Measurements from ENCODE around the gene PYROXD2. TPM values are rescaled to one million over a fixed set of nuclear protein-coding genes. Genes with fewer than 3 reads are reported as not detected.

Gene PYROXD2
- total and polyA plus RNA-seq, 10 of the 15 experiments (the other 5 are each of a cell fraction or from before 2014, with no cell fraction given), result 4.8 to 15.8 (median 11.1) TPM

DNA sequence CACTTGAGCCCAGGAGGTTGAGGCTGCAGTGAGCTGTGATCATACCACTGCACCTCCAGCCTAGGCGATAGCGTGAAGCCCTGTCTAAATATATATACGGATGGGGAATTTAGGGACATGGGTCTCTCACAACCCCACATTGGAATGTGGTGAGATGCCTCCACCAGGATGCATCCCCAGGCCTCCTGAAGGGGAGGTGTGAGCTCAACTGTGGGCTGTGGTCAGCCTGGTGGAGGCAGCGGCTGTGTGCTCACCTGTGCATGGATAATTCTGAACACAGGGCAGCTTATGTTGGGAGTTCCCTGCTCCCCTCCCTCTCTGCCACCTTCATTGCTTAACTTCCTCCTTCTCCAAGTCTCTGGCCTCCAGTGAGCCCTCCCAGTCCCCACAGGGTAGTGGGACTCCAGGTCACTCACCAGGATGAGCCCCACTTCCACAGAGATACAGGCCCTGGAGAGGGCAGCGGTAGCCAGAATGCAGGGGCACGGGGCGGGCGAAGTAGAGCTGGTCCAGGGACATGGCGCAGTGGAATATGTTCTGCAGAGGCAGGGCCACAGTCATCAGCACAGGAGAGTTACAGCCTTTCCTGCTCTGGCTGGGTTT is 30.4 kb downstream of the PYROXD2 start:
- WGBS (ENCODE audit: insufficient coverage, insufficient replicate concordance, low lambda C conversion rate, missing lambda C conversion rate), result 93% methylated on average over 9 of the region's 9 CpGs
- FAIRE-seq, result no peak
- BruUV-seq (replicated peaks), result no TSS peak

DNA sequence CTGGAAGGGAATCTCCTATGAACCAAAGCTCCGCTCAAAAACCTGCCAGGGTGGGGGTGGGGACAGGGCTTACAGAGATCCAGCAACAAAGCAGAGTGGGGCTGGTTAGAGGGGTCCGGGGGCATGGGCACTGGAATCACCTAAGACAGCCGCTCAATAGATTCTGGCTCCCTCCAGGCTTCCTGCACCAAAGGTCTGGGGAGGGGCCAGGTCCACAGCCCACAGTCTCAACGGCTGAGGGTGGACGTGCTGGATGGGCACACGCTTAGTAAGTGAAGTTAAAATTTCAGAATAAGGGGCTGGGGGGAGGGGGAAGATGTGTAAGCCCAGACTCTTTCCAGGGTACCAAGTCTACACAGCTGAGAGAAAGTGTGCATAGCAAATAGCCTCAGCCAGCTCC is 31.1 kb downstream of the PYROXD2 start:
- Histone ChIP-seq H3K4me3 (no peak overlapping the region), H3K4me1 (ENCODE audit: control insufficient read depth, insufficient read depth, low read length) (no peaks in the 10 kb centered on the region), H4K20me1 (ENCODE audit: control insufficient read depth, insufficient read depth) (no peaks in the 10 kb centered on the region; the same call in 1 of the 2 replicates), H3K4me2 (ENCODE audit: control insufficient read depth, insufficient read depth) (no peak overlapping the region), H3K9ac (ENCODE audit: control insufficient read depth, insufficient read depth, low read length) (no peak overlapping the region), H3K79me2 (ENCODE audit: control insufficient read depth, insufficient read depth, low read length) (no peaks in the 10 kb centered on the region), H2AFZ (ENCODE audit: control insufficient read depth, low read depth, low read length) (no peak overlapping the region), H3K36me3 (ENCODE audit: control insufficient read depth in 2 of 2, insufficient read depth in 2 of 2, low read length in 1 of 2) (peaks cover 0 to 1% of the 10 kb centered on the region in 2 experiments; a peak in 1 of 4 replicates), H3K27me3 (replicated peaks in 1 of 2; ENCODE audit: control insufficient read depth in 2 of 2, insufficient read depth in 2 of 2, low read length in 1 of 2) (no peaks in the 10 kb centered on the region), H3K27ac (ENCODE audit: control insufficient read depth, insufficient read depth) (no peak overlapping the region), H3K9me3 (replicated peaks; ENCODE audit: control insufficient read depth, insufficient read depth, low read length) (no peaks in the 10 kb centered on the region)
- intact Hi-C loops (cut with micrococcal nuclease; ENCODE audit: unreplicated experiment) (no loop called here), in situ Hi-C loops (cut with MboI) (no loop called here)
- BruUV-seq (replicated peaks), result no TSS peak
- SMC1A ChIA-PET (ENCODE audit: uncharacterized antibody, unreplicated experiment), result no interaction called here
- POLR2A ChIA-PET, result no interaction called here
- no peak for DNase-seq (ENCODE audit: low read depth, low spot score)
- RAD21 ChIA-PET (ENCODE audit: unreplicated experiment), result no interaction called here
- FAIRE-seq, result no peak
- CTCF ChIA-PET, result no interaction called here
- 32% methylated on average over 6 of the region's 6 CpGs for WGBS (ENCODE audit: insufficient coverage, insufficient replicate concordance, low lambda C conversion rate, missing lambda C conversion rate)
- no peak for ATAC-seq
- TF ChIP-seq MEF2B (IDR thresholded peaks at IDR 0.05; ENCODE audit: partially characterized antibody, poor library complexity, severe bottlenecking) (no peak), BMI1 (IDR thresholded peaks at IDR 0.05; ENCODE audit: borderline replicate concordance) (no peak), NFXL1 (IDR thresholded peaks at IDR 0.05; ENCODE audit: borderline replicate concordance) (no peak), MYC (IDR thresholded peaks at IDR 0.05; ENCODE audit: insufficient read depth, insufficient read length, insufficient replicate concordance, low read length, severe bottlenecking) (no peak), TAF1 (IDR thresholded peaks at IDR 0.05; ENCODE audit: borderline replicate concordance, low read depth, low read length) (no peak)
- TF ChIP-seq, protein P1, sequence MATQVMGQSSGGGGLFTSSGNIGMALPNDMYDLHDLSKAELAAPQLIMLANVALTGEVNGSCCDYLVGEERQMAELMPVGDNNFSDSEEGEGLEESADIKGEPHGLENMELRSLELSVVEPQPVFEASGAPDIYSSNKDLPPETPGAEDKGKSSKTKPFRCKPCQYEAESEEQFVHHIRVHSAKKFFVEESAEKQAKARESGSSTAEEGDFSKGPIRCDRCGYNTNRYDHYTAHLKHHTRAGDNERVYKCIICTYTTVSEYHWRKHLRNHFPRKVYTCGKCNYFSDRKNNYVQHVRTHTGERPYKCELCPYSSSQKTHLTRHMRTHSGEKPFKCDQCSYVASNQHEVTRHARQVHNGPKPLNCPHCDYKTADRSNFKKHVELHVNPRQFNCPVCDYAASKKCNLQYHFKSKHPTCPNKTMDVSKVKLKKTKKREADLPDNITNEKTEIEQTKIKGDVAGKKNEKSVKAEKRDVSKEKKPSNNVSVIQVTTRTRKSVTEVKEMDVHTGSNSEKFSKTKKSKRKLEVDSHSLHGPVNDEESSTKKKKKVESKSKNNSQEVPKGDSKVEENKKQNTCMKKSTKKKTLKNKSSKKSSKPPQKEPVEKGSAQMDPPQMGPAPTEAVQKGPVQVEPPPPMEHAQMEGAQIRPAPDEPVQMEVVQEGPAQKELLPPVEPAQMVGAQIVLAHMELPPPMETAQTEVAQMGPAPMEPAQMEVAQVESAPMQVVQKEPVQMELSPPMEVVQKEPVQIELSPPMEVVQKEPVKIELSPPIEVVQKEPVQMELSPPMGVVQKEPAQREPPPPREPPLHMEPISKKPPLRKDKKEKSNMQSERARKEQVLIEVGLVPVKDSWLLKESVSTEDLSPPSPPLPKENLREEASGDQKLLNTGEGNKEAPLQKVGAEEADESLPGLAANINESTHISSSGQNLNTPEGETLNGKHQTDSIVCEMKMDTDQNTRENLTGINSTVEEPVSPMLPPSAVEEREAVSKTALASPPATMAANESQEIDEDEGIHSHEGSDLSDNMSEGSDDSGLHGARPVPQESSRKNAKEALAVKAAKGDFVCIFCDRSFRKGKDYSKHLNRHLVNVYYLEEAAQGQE (IDR thresholded peaks at IDR 0.05; ENCODE audit: low read depth, low read length), result no peak
- TF ChIP-seq, protein P2, sequence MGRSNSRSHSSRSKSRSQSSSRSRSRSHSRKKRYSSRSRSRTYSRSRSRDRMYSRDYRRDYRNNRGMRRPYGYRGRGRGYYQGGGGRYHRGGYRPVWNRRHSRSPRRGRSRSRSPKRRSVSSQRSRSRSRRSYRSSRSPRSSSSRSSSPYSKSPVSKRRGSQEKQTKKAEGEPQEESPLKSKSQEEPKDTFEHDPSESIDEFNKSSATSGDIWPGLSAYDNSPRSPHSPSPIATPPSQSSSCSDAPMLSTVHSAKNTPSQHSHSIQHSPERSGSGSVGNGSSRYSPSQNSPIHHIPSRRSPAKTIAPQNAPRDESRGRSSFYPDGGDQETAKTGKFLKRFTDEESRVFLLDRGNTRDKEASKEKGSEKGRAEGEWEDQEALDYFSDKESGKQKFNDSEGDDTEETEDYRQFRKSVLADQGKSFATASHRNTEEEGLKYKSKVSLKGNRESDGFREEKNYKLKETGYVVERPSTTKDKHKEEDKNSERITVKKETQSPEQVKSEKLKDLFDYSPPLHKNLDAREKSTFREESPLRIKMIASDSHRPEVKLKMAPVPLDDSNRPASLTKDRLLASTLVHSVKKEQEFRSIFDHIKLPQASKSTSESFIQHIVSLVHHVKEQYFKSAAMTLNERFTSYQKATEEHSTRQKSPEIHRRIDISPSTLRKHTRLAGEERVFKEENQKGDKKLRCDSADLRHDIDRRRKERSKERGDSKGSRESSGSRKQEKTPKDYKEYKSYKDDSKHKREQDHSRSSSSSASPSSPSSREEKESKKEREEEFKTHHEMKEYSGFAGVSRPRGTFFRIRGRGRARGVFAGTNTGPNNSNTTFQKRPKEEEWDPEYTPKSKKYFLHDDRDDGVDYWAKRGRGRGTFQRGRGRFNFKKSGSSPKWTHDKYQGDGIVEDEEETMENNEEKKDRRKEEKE (IDR thresholded peaks at IDR 0.05), result no peak

More for the DNA sequence above, 30.4 kb downstream of the PYROXD2 start:
- no peak overlapping the region for H3K27ac ChIP-seq (ENCODE audit: control insufficient read depth, insufficient read depth)
- no peak overlapping the region for H2AFZ ChIP-seq (ENCODE audit: control insufficient read depth, low read depth, low read length)
- ATAC-seq (no peak), DNase-seq (ENCODE audit: low read depth, low spot score) (no peak)
- intact Hi-C loops (cut with micrococcal nuclease; ENCODE audit: unreplicated experiment), result no loop called here
- no peak overlapping the region for H3K4me2 ChIP-seq (ENCODE audit: control insufficient read depth, insufficient read depth)
- no peaks in the 10 kb centered on the region for H3K27me3 ChIP-seq (replicated peaks in 1 of 2; ENCODE audit: control insufficient read depth in 2 of 2, insufficient read depth in 2 of 2, low read length in 1 of 2)
- no peak overlapping the region for H3K9ac ChIP-seq (ENCODE audit: control insufficient read depth, insufficient read depth, low read length)
- H3K79me2 ChIP-seq (ENCODE audit: control insufficient read depth, insufficient read depth, low read length), result no peaks in the 10 kb centered on the region
- H3K4me1 ChIP-seq (ENCODE audit: control insufficient read depth, insufficient read depth, low read length), result no peaks in the 10 kb centered on the region
- peaks cover 0 to 1% of the 10 kb centered on the region in 2 experiments; a peak in 1 of 4 replicates for H3K36me3 ChIP-seq (ENCODE audit: control insufficient read depth in 2 of 2, insufficient read depth in 2 of 2, low read length in 1 of 2)
- TF ChIP-seq CBFB (IDR thresholded peaks at IDR 0.05; ENCODE audit: low read depth) (no peak), KAT2A (conservative IDR thresholded peaks at IDR 0.05; ENCODE audit: control insufficient read depth, low read depth, low read length) (no peak), RCOR1 (conservative IDR thresholded peaks at IDR 0.05; ENCODE audit: low read depth, low read length) (no peak), SREBF2 (IDR thresholded peaks at IDR 0.05; ENCODE audit: low read length) (no peak), KLF5 (IDR thresholded peaks at IDR 0.05; ENCODE audit: partially characterized antibody) (no peak), ZSCAN29 (IDR thresholded peaks at IDR 0.05) (no peak), RAD51 (IDR thresholded peaks at IDR 0.05) (no peak), POLR2A (IDR thresholded peaks at IDR 0.05; ENCODE audit: low read depth, low read length) (no peak), SPI1 (IDR thresholded peaks at IDR 0.05; ENCODE audit: borderline replicate concordance, insufficient read depth, low read depth, low read length) (no peak), TAF1 (IDR thresholded peaks at IDR 0.05; ENCODE audit: borderline replicate concordance, low read depth, low read length) (no peak)
- H3K9me3 ChIP-seq (replicated peaks; ENCODE audit: control insufficient read depth, insufficient read depth, low read length), result no peaks in the 10 kb centered on the region
- ChIA-PET POLR2A (no interaction called here), SMC1A (ENCODE audit: uncharacterized antibody, unreplicated experiment) (no interaction called here), CTCF (no interaction called here), RAD21 (ENCODE audit: unreplicated experiment) (no interaction called here)
- no peaks in the 10 kb centered on the region for H4K20me1 ChIP-seq (ENCODE audit: control insufficient read depth, insufficient read depth)
- in situ Hi-C loops (cut with MboI), result no loop called here
- no peak overlapping the region for H3K4me3 ChIP-seq

Measured in GM12878 (cell line).